ENCODE data around the gene AKAP7.

The AKAP7 gene

DNA sequence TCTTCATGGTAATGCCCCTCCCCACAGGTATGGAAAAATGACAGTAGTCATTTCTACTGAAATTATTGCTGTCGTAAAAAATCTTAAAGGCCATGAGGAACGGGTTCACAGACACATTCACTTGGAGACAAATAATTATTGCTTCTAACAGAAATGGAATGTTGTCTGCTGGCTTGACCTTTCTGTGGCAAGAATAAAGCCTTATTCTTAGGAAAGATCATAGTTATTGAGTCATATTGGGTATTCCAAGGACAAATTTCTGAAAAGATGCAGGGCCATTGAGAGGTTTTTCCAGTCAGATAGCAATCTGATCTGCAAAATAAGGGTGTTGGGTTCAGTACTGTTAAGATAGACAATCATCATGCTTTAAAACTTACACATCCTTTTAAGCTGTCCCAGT lies 29.2 kb downstream of the AKAP7 start:
- TF ChIP-seq, protein P1, sequence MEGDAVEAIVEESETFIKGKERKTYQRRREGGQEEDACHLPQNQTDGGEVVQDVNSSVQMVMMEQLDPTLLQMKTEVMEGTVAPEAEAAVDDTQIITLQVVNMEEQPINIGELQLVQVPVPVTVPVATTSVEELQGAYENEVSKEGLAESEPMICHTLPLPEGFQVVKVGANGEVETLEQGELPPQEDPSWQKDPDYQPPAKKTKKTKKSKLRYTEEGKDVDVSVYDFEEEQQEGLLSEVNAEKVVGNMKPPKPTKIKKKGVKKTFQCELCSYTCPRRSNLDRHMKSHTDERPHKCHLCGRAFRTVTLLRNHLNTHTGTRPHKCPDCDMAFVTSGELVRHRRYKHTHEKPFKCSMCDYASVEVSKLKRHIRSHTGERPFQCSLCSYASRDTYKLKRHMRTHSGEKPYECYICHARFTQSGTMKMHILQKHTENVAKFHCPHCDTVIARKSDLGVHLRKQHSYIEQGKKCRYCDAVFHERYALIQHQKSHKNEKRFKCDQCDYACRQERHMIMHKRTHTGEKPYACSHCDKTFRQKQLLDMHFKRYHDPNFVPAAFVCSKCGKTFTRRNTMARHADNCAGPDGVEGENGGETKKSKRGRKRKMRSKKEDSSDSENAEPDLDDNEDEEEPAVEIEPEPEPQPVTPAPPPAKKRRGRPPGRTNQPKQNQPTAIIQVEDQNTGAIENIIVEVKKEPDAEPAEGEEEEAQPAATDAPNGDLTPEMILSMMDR (IDR thresholded peaks at IDR 0.05; ENCODE audit: borderline replicate concordance, extremely low read depth, low read length, poor library complexity, severe bottlenecking) = no peak
- TF ChIP-seq EZH2 (IDR thresholded peaks at IDR 0.05; ENCODE audit: borderline replicate concordance, low read depth, low read length, severe bottlenecking) = no peak
- no peaks in the 10 kb centered on the region for H3K27me3 ChIP-seq (ENCODE audit: insufficient read depth, low read length, poor library complexity)
- no peak overlapping the region for H3K27ac ChIP-seq (ENCODE audit: low read length)
- no peaks in the 10 kb centered on the region for H4K20me1 ChIP-seq (ENCODE audit: insufficient read depth, low read length)
- no peaks in the 10 kb centered on the region for H3K9me3 ChIP-seq (ENCODE audit: insufficient read depth, low read length, severe bottlenecking)
- H3K9ac ChIP-seq (ENCODE audit: low read depth, low read length) = no peak overlapping the region
- no peaks in the 10 kb centered on the region for H3K4me1 ChIP-seq (ENCODE audit: insufficient read depth, low read length)
- peaks cover 6% of the 10 kb centered on the region; the same call in 1 of the 2 replicates for H3K36me3 ChIP-seq (ENCODE audit: insufficient read depth, low read length)
- no peak overlapping the region for H2AFZ ChIP-seq (ENCODE audit: low read depth, low read length)
- no peaks in the 10 kb centered on the region for H3K79me2 ChIP-seq (ENCODE audit: insufficient read depth, low read length)
- no peak overlapping the region for H3K4me2 ChIP-seq (ENCODE audit: insufficient read depth, low read length)
- no peak for DNase-seq
- no peak overlapping the region for H3K4me3 ChIP-seq (ENCODE audit: low read depth in 1 of 2, low read length in 2 of 2)
- no peak for ATAC-seq (ENCODE audit: insufficient read depth, low read depth)

DNA sequence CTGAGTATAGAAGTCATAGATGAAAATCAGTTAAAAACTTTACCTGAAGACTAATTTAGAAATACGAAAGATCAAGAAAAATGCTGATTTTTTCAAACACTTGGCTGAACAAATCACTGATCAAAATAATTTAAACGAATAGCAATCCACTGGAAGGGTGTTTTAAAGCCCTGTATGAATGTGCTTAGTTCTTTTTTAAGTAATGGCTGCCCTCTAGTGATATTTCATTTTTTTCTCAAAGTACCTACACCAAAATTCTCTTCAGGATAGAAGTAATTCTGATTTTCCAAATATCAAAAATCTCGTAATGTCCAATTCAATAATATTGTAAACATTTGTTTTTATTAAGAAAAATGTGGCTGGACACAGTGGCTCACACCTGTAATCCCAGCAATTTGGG lies 32.5 kb downstream of the AKAP7 start:
- no peak overlapping the region for H3K4me2 ChIP-seq (ENCODE audit: insufficient read depth, low read length)
- no peak overlapping the region for H3K4me3 ChIP-seq (ENCODE audit: low read depth in 1 of 2, low read length in 2 of 2)
- no peaks in the 10 kb centered on the region for H3K4me1 ChIP-seq (ENCODE audit: insufficient read depth, low read length)
- H2AFZ ChIP-seq (ENCODE audit: low read depth, low read length) = no peak overlapping the region
- no peak overlapping the region for H3K27ac ChIP-seq (ENCODE audit: low read length)
- DNase-seq (no peak), ATAC-seq (ENCODE audit: insufficient read depth, low read depth) (no peak)
- H3K9me3 ChIP-seq (ENCODE audit: insufficient read depth, low read length, severe bottlenecking) = no peaks in the 10 kb centered on the region
- no peaks in the 10 kb centered on the region for H3K79me2 ChIP-seq (ENCODE audit: insufficient read depth, low read length)
- peaks cover 6% of the 10 kb centered on the region; the same call in 1 of the 2 replicates for H3K36me3 ChIP-seq (ENCODE audit: insufficient read depth, low read length)
- H3K9ac ChIP-seq (ENCODE audit: low read depth, low read length) = no peak overlapping the region
- TF ChIP-seq, protein P1 (IDR thresholded peaks at IDR 0.05; ENCODE audit: borderline replicate concordance, extremely low read depth, low read length, poor library complexity, severe bottlenecking) = peak; percentile 38
- TF ChIP-seq EZH2 (IDR thresholded peaks at IDR 0.05; ENCODE audit: borderline replicate concordance, low read depth, low read length, severe bottlenecking) = no peak
- H4K20me1 ChIP-seq (ENCODE audit: insufficient read depth, low read length) = no peaks in the 10 kb centered on the region
- H3K27me3 ChIP-seq (ENCODE audit: insufficient read depth, low read length, poor library complexity) = no peaks in the 10 kb centered on the region

DNA sequence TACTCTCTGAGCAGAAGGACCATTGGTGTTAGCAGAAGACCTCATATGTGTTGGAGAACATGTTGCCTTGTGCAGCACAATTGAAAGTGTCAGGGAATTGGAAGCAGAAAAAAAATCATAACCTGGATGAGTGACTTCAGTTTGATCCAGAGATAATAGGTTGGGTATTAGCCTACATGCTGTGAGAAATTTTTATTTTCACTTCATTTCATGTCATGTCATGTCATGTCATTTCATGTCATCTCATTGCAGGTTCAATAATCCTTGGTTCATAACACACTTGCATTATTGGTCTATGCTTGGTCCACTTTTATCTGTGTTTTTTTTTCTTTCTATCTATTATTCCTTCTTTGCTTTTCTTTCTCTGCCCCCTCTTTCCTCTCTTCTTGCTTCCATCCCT lies 34.3 kb downstream of the AKAP7 start:
- no peak overlapping the region for H3K4me2 ChIP-seq (ENCODE audit: insufficient read depth, low read length)
- H3K36me3 ChIP-seq (ENCODE audit: insufficient read depth, low read length) = peaks cover 6% of the 10 kb centered on the region; the same call in 1 of the 2 replicates
- H4K20me1 ChIP-seq (ENCODE audit: insufficient read depth, low read length) = no peaks in the 10 kb centered on the region
- TF ChIP-seq, protein P1 (IDR thresholded peaks at IDR 0.05; ENCODE audit: borderline replicate concordance, extremely low read depth, low read length, poor library complexity, severe bottlenecking) = no peak
- no peak for TF ChIP-seq EZH2 (IDR thresholded peaks at IDR 0.05; ENCODE audit: borderline replicate concordance, low read depth, low read length, severe bottlenecking)
- H3K27me3 ChIP-seq (ENCODE audit: insufficient read depth, low read length, poor library complexity) = no peaks in the 10 kb centered on the region
- H3K27ac ChIP-seq (ENCODE audit: low read length) = no peak overlapping the region
- no peaks in the 10 kb centered on the region for H3K79me2 ChIP-seq (ENCODE audit: insufficient read depth, low read length)
- no peaks in the 10 kb centered on the region for H3K4me1 ChIP-seq (ENCODE audit: insufficient read depth, low read length)
- no peaks in the 10 kb centered on the region for H3K9me3 ChIP-seq (ENCODE audit: insufficient read depth, low read length, severe bottlenecking)
- DNase-seq (no peak), ATAC-seq (ENCODE audit: insufficient read depth, low read depth) (no peak)
- H3K9ac ChIP-seq (ENCODE audit: low read depth, low read length) = no peak overlapping the region
- no peak overlapping the region for H3K4me3 ChIP-seq (ENCODE audit: low read depth in 1 of 2, low read length in 2 of 2)
- no peak overlapping the region for H2AFZ ChIP-seq (ENCODE audit: low read depth, low read length)

- ATAC-seq (ENCODE audit: insufficient read depth, low read depth) = no peak
- H3K27ac ChIP-seq (ENCODE audit: low read length) = no peak overlapping the region
- no peak for TF ChIP-seq EZH2 (IDR thresholded peaks at IDR 0.05; ENCODE audit: borderline replicate concordance, low read depth, low read length, severe bottlenecking)
- TF ChIP-seq, protein P1 (IDR thresholded peaks at IDR 0.05; ENCODE audit: borderline replicate concordance, extremely low read depth, low read length, poor library complexity, severe bottlenecking) = no peak
Observed at GRCh38 chr6:131172222-131172621, 37.0 kb downstream of the AKAP7 start.

More at GRCh38 chr6:131172222-131172621, 37.0 kb downstream of the AKAP7 start:
- Histone ChIP-seq H3K4me2 (ENCODE audit: insufficient read depth, low read length) (no peak overlapping the region), H3K4me3 (ENCODE audit: low read depth in 1 of 2, low read length in 2 of 2) (no peak overlapping the region), H3K9me3 (ENCODE audit: insufficient read depth, low read length, severe bottlenecking) (no peaks in the 10 kb centered on the region), H3K27me3 (ENCODE audit: insufficient read depth, low read length, poor library complexity) (no peaks in the 10 kb centered on the region), H2AFZ (ENCODE audit: low read depth, low read length) (no peak overlapping the region), H3K4me1 (ENCODE audit: insufficient read depth, low read length) (no peaks in the 10 kb centered on the region), H3K36me3 (ENCODE audit: insufficient read depth, low read length) (no peaks in the 10 kb centered on the region; the same call in 1 of the 2 replicates), H3K79me2 (ENCODE audit: insufficient read depth, low read length) (no peaks in the 10 kb centered on the region), H4K20me1 (ENCODE audit: insufficient read depth, low read length) (no peaks in the 10 kb centered on the region), H3K9ac (ENCODE audit: low read depth, low read length) (no peak overlapping the region)
- DNase-seq = no peak
